NT2/D1 (cell line): Measurements from ENCODE around the gene KRTAP5-6.

Experiments
- YY1 ChIP-seq: IDR thresholded peaks from 2 replicates; pipeline ENCODE4 v1.6.1; 2011; ENCODE audit not compliant: insufficient read length, insufficient read depth
- ZNF274 ChIP-seq: IDR thresholded peaks from 2 replicates; pipeline ENCODE4 v1.6.1; 2011; ENCODE audit warnings: mild to moderate bottlenecking, low read depth, low read length

DNA sequence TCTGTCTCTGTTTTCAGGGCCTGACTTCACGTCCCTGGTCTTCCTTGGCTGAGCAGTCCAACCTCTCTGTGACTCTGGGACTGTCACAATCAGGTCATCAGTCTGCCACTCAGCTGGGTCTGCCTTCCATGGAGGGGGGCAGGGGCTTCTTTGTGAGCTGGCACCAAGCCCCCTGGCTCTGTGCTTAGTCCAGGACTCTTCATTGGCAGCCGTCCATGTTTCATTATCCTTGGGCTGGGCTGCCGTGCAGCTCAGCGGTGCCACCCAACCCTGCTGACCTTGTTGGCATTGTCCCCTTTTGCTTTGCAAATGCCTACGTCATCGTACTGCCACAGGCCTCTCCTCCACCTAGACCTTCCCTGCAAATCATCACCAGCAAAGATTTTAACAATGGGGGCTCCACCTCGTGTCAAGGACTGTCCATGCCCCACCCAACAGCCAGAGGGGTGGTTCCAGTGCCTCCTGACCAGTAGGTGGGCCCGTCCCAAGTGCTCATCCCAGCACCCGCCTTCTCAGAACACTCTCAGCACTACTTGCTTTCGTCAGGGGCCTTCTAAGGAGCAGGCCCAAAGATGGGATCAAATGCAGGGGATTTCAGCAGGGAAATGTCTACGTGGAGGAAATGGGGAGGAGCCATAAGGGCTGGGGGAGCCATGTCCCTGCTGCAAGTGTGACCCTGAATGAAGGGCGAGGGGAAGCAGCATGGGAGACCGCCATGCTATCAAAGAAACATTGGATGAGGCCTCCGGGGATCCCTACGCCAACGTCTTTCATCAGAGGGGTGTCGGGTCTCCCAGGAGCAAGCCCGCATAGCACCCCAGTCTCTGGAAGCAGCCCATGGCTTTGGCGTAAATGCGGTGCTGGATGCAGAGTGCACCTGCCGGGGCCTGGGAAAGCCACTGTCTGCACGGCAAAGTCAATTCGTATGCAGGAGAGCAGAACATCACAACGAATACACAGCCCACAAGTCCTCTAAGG lies 18.2 kb downstream of the KRTAP5-6 start:
- TF ChIP-seq ZNF274 (no peak), YY1 (no peak)
